ENCODE data around the gene CENPV.

CENPV gene

DNA sequence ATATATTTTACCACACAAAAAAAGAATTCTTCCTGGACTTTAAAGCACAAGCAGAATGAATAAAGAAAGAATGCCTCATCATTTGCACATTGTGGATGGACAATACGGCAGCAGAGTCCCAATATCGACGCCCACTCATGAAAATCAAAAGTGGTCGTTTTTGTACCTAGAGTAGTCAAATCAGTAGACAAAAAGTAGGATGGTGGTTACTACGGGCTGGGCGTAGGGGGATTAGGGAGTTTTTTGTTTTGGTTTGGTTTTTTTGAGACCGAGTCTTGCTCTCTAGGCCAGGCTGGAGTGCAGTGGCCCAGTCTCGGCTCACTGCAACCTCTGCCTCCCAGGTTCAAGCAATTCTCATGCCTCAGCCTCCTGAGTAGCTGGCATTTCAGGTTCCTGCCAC lies 8.6 kb upstream of the CENPV start:
- Histone ChIP-seq H3K4me2 (ENCODE audit: low read length) (no peak overlapping the region), H2AFZ (no peak overlapping the region), H3K4me1 (peaks cover 12% of the 10 kb centered on the region), H3K4me3 (ENCODE audit: low read depth, low read length) (no peak overlapping the region), H3K9me3 (ENCODE audit: control insufficient read depth, low read length) (no peaks in the 10 kb centered on the region), H3K27ac (no peak overlapping the region), H3K27me3 (ENCODE audit: control insufficient read depth, insufficient read depth, low read length) (no peaks in the 10 kb centered on the region), H3K79me2 (no peaks in the 10 kb centered on the region), H3K9ac (no peak overlapping the region), H3K36me3 (ENCODE audit: control insufficient read depth, insufficient read depth, low read length) (no peaks in the 10 kb centered on the region)
- TF ChIP-seq, protein P1, sequence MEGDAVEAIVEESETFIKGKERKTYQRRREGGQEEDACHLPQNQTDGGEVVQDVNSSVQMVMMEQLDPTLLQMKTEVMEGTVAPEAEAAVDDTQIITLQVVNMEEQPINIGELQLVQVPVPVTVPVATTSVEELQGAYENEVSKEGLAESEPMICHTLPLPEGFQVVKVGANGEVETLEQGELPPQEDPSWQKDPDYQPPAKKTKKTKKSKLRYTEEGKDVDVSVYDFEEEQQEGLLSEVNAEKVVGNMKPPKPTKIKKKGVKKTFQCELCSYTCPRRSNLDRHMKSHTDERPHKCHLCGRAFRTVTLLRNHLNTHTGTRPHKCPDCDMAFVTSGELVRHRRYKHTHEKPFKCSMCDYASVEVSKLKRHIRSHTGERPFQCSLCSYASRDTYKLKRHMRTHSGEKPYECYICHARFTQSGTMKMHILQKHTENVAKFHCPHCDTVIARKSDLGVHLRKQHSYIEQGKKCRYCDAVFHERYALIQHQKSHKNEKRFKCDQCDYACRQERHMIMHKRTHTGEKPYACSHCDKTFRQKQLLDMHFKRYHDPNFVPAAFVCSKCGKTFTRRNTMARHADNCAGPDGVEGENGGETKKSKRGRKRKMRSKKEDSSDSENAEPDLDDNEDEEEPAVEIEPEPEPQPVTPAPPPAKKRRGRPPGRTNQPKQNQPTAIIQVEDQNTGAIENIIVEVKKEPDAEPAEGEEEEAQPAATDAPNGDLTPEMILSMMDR (IDR thresholded peaks at IDR 0.05), result no peak

DNA sequence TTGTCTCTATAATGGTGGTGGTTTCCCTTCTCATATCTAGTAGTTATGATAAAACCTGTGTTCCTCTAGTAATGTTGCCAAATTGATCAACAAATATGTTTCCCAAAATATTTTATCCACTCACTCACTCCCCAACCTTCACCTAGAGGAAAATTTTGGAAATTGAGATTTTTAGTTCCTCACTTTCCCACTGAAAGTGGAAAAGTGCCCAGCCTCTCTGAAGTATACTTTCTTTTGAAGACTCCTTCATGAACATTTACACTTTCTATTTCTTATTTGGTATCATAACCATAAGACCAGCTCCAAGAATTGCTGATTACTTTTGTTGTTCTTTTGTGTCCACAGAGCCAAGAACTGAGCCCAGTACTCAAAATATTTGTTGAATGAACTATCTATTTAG lies 5.1 kb upstream of the CENPV start:
- TF ChIP-seq, protein P1 (IDR thresholded peaks at IDR 0.05), result no peak

DNA sequence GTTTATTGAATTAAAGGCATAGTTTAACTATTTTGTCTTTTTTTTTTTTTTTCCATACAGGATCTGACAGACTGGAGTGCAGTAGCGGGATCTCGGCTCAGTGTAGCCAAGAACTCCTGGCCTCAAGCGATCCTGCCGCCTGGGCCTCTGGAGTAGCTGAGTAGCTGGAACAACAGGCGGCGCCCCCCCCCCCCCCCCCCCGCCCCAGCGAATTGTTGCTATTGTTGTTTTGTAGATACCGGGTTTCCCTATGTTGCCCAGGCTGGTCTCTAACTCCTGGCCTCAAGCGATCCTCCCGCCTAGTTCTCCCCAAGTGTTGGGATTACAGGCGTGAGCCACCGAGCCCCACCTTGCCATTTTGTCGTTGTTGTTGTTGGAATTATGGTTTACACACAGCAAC lies 1.3 kb upstream of the CENPV start:
- H3K4me1 ChIP-seq, result no peaks in the 10 kb centered on the region
- no peaks in the 10 kb centered on the region for H3K79me2 ChIP-seq
- no peaks in the 10 kb centered on the region for H3K36me3 ChIP-seq (ENCODE audit: control insufficient read depth, insufficient read depth, low read length)
- no peak overlapping the region for H3K4me2 ChIP-seq (ENCODE audit: low read length)
- TF ChIP-seq, protein P1 (IDR thresholded peaks at IDR 0.05), result no peak
- H2AFZ ChIP-seq, result no peak overlapping the region
- H3K9ac ChIP-seq, result no peak overlapping the region
- H3K27me3 ChIP-seq (ENCODE audit: control insufficient read depth, insufficient read depth, low read length), result no peaks in the 10 kb centered on the region
- H3K4me3 ChIP-seq (ENCODE audit: low read depth, low read length), result no peak overlapping the region
- H3K27ac ChIP-seq, result no peak overlapping the region
- no peaks in the 10 kb centered on the region for H3K9me3 ChIP-seq (ENCODE audit: control insufficient read depth, low read length)

More for the DNA sequence above, 5.1 kb upstream of the CENPV start:
- H3K4me1 ChIP-seq, result no peaks in the 10 kb centered on the region
- no peaks in the 10 kb centered on the region for H3K9me3 ChIP-seq (ENCODE audit: control insufficient read depth, low read length)
- H3K27ac ChIP-seq, result no peak overlapping the region
- H2AFZ ChIP-seq, result no peak overlapping the region
- no peaks in the 10 kb centered on the region for H3K79me2 ChIP-seq
- no peak overlapping the region for H3K4me2 ChIP-seq (ENCODE audit: low read length)
- H3K27me3 ChIP-seq (ENCODE audit: control insufficient read depth, insufficient read depth, low read length), result no peaks in the 10 kb centered on the region
- H3K4me3 ChIP-seq (ENCODE audit: low read depth, low read length), result no peak overlapping the region
- no peak overlapping the region for H3K9ac ChIP-seq
- no peaks in the 10 kb centered on the region for H3K36me3 ChIP-seq (ENCODE audit: control insufficient read depth, insufficient read depth, low read length)

DNA sequence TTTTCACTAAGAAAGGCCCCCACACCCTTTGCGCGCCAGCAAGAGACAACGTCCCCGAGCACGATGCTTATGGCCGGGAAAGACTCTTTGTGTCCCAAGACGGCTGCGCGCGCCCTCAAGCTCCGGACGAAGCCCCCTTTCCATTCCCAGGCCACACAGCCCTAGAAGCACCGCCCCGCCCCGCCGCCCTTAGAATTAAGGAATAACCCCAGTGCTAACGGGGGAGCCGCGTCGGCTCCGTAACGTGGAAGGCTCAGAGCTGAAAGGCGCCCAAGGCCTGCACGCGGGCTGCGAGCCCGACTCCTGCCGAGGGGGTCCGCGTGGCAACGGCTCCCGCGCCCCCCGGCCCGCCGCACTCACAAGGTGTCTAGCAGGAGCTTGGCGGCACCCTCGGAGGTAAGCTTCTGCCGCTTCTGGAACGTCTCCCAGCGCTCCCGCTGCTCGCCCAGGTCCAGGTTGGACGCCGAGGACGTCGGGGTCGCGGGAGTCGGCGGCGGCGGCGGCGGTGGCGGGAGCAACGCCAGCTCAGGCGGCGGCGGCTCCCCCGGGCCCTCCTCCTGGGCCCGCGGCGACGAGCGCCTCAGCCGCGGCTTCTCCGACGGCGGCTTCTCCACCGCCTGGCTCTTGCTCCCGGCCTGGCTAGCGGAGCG lies 477 bp downstream of the CENPV start:
- peak overlapping the region; percentile 63 for H3K4me3 ChIP-seq (ENCODE audit: low read depth, low read length)
- H3K79me2 ChIP-seq, result no peaks in the 10 kb centered on the region
- no peaks in the 10 kb centered on the region for H3K4me1 ChIP-seq
- H3K9me3 ChIP-seq (ENCODE audit: control insufficient read depth, low read length), result no peaks in the 10 kb centered on the region
- TF ChIP-seq, protein P1 (IDR thresholded peaks at IDR 0.05), result no peak
- H3K4me2 ChIP-seq (ENCODE audit: low read length), result peak overlapping the region; percentile 81
- no peaks in the 10 kb centered on the region for H3K36me3 ChIP-seq (ENCODE audit: control insufficient read depth, insufficient read depth, low read length)
- H3K27ac ChIP-seq, result no peak overlapping the region
- peak overlapping the region; percentile 97 for H2AFZ ChIP-seq
- peak overlapping the region; percentile 71 for H3K9ac ChIP-seq
- H3K27me3 ChIP-seq (ENCODE audit: control insufficient read depth, insufficient read depth, low read length), result no peaks in the 10 kb centered on the region

DNA sequence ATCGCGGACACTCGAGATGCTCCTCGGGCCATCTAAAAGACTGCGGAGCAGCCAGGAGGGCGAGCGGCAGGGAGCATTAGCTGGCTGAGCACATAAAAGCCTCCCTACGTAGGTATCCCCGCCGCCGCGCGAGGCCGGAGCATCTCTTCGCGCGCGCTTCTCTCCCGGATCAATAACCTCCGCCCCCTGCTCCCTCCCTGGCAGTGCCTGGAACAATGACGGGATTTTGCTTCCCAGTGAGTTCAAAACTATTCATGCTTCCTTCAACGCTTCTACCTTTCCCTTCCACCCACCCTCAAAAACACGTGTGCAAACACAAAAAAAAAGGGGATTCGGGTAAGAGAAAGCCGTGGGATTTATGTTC lies 984 bp downstream of the CENPV start:
- Histone ChIP-seq H3K27me3 (ENCODE audit: control insufficient read depth, insufficient read depth, low read length) (no peaks in the 10 kb centered on the region), H3K9me3 (ENCODE audit: control insufficient read depth, low read length) (no peaks in the 10 kb centered on the region), H3K27ac (no peak overlapping the region), H3K79me2 (no peaks in the 10 kb centered on the region), H3K4me1 (no peaks in the 10 kb centered on the region), H3K9ac (peak overlapping the region; percentile 71), H3K4me2 (ENCODE audit: low read length) (peak overlapping the region; percentile 81), H3K36me3 (ENCODE audit: control insufficient read depth, insufficient read depth, low read length) (no peaks in the 10 kb centered on the region), H2AFZ (peak overlapping the region; percentile 97), H3K4me3 (ENCODE audit: low read depth, low read length) (peak overlapping the region; percentile 63)
- TF ChIP-seq, protein P1 (IDR thresholded peaks at IDR 0.05), result no peak
